Measurements from ENCODE around the gene RETREG3. TPM values are rescaled to one million over a fixed set of nuclear protein-coding genes. Genes with fewer than 3 reads are reported as not detected.

RETREG3 gene
- total and polyA plus RNA-seq, 11 donors, result 12.2 to 39.0 (median 24.9) TPM

GRCh38 chr17:42585353-42585752, 23.8 kb downstream of the RETREG3 start:
- DNase-seq, result no peak
- intact Hi-C loops (cut with DNase I), result loop anchor here in 3 of 10 donors (10.0 kb wide), 3 partner anchors 99 to 409 kb away; partner anchors contain the start of genes CCR10 (in 1 of the 3), CNTNAP1 (in 1 of the 3), RAMP2 (in 1 of the 3) and RPL27 (in 1 of the 3)
- no peak overlapping the region for H3K4me3 ChIP-seq
- 8 to 47% (median 21%) methylated on average over 1 of the region's 1 CpG for WGBS, 4 donors
- peaks cover 0 to 25% (median 10%) of the 10 kb centered on the region in 12 donors for H3K4me1 ChIP-seq
- H3K36me3 ChIP-seq, result peaks cover 0 to 100% (median 99%) of the 10 kb centered on the region in 9 donors
- no peaks in the 10 kb centered on the region for H3K9me3 ChIP-seq
- H3K27me3 ChIP-seq, result no peaks in the 10 kb centered on the region
- H3K27ac ChIP-seq, result peak overlapping the region in 3 of 12 donors; percentile 5 to 65 (median 12)
- ATAC-seq, result peak in 3 of 4 donors; percentile 28 to 66 (median 63)
- TF ChIP-seq POLR2A (IDR thresholded peaks at IDR 0.05) (no peak), CTCF (IDR thresholded peaks at IDR 0.05) (no peak)

GRCh38 chr17:42584880-42585279, 24.3 kb downstream of the RETREG3 start:
- no peak overlapping the region for H3K4me3 ChIP-seq
- peak in 2 of 4 donors; percentile 11 to 21 for ATAC-seq
- H3K9me3 ChIP-seq, result no peaks in the 10 kb centered on the region
- peaks cover 0 to 25% (median 10%) of the 10 kb centered on the region in 12 donors for H3K4me1 ChIP-seq
- no peaks in the 10 kb centered on the region for H3K27me3 ChIP-seq
- DNase-seq, result no peak
- peaks cover 0 to 100% (median 99%) of the 10 kb centered on the region in 9 donors for H3K36me3 ChIP-seq
- no peak for TF ChIP-seq POLR2A (IDR thresholded peaks at IDR 0.05)
- no peak for TF ChIP-seq CTCF (IDR thresholded peaks at IDR 0.05)
- peak overlapping the region in 2 of 12 donors; percentile 12 to 65 for H3K27ac ChIP-seq
- intact Hi-C loops (cut with DNase I), result loop anchor here in 5 of 10 donors (5.0 to 10.0 kb wide), 6 partner anchors 100 to 410 kb away; partner anchors contain the start of genes RAMP2 (in 2 of the 5), CCR10 (in 1 of the 5), CNTNAP1 (in 1 of the 5) and RPL27 (in 1 of the 5)
- 78 to 87% (median 85%) methylated on average over 9 of the region's 9 CpGs for WGBS, 4 donors

GRCh38 chr17:42581744-42582270, 27.4 kb downstream of the RETREG3 start:
- Histone ChIP-seq H3K4me3 (no peak overlapping the region), H3K36me3 (peaks cover 0 to 81% (median 70%) of the 10 kb centered on the region in 9 donors), H3K27me3 (no peaks in the 10 kb centered on the region), H3K9me3 (no peaks in the 10 kb centered on the region), H3K4me1 (peaks cover 0 to 44% (median 16%) of the 10 kb centered on the region in 12 donors), H3K27ac (no peak overlapping the region)
- 75 to 93% (median 90%) methylated on average over 3 to 10 of the region's 10 CpGs for WGBS, 4 donors
- ATAC-seq (no peak), DNase-seq (peak in 1 of 5 donors; percentile 39)
- intact Hi-C loops (cut with DNase I), result loop anchor here in 5 of 10 donors (5.0 to 10.0 kb wide), 6 partner anchors 103 to 413 kb away; partner anchors contain the start of genes RAMP2 (in 2 of the 5), CCR10 (in 1 of the 5), CNTNAP1 (in 1 of the 5) and RPL27 (in 1 of the 5)
- TF ChIP-seq CTCF (IDR thresholded peaks at IDR 0.05) (no peak), POLR2A (IDR thresholded peaks at IDR 0.05) (no peak)
